Calu3 (cell line): ENCODE results near the gene PTH2. TPM values are rescaled to one million over a fixed set of nuclear protein-coding genes. Genes with fewer than 3 reads are reported as not detected.

ENCODE experiments used
- BruUV-seq: library from RNA; stranded (reverse); fragments of 400-500 nt; replicated peaks from 2 replicates; lab custom pipeline; 2021; lab: Mats Ljungman, UMichigan
- CTCF ChIA-PET: fragments of 300-600 bp; sonication (Branson Sonifier 250); formaldehyde crosslinking; loops from one replicate; lab custom pipeline; 2022; ENCODE audit warnings: antibody characterized with exemption; lab: Charles Lee
- DNase-seq: peaks from one replicate; pipeline ENCODE4 v3.0.0; 2022
- H3K27ac Mint-ChIP-seq: one replicate; pipeline ENCODE4 v1.8.0; 2022; ENCODE audit warnings: mixed read lengths; ENCODE audit not compliant: unreplicated experiment
- H3K27me3 Mint-ChIP-seq: one replicate; pipeline ENCODE4 v1.8.0; 2022; ENCODE audit warnings: mixed read lengths; ENCODE audit not compliant: unreplicated experiment
- H3K36me3 Mint-ChIP-seq: one replicate; pipeline ENCODE4 v1.8.0; 2022; ENCODE audit warnings: mild to moderate bottlenecking, moderate library complexity, mixed read lengths; ENCODE audit not compliant: insufficient read depth, unreplicated experiment
- H3K4me1 Mint-ChIP-seq: one replicate; pipeline ENCODE4 v1.8.0; 2022; ENCODE audit warnings: mild to moderate bottlenecking, low read depth, mixed read lengths; ENCODE audit not compliant: unreplicated experiment
- H3K4me3 Mint-ChIP-seq: one replicate; pipeline ENCODE4 v1.8.0; 2022; ENCODE audit warnings: mild to moderate bottlenecking, low read depth, moderate library complexity, mixed read lengths; ENCODE audit not compliant: unreplicated experiment
- H3K9me3 Mint-ChIP-seq: one replicate; pipeline ENCODE4 v1.8.0; 2022; ENCODE audit warnings: low read depth, mixed read lengths; ENCODE audit not compliant: unreplicated experiment
- intact Hi-C: fragments of 100-400 bp; cut with micrococcal nuclease; formaldehyde crosslinking; loops from one replicate; pipeline ENCODE4 v1.10.0; 2022; ENCODE audit not compliant: unreplicated experiment
- total RNA-seq: library from RNA; stranded (reverse); gene quantifications from 2 replicates; pipeline ENCODE4 v1.2.3, GENCODE V29; 2022
- TF ChIP-seq, protein P1 (sequence below): fragments of 200-600 bp; IDR thresholded peaks from one replicate; pipeline ENCODE4 v1.8.0; 2022; ENCODE audit warnings: antibody characterized with exemption; ENCODE audit not compliant: unreplicated experiment

PTH2 gene
- total RNA-seq, 1 experiment from 2014 or later = not detected

GRCh38 chr19:49435670-49436069 lies 12.4 kb upstream of the PTH2 start:
- TF ChIP-seq, protein P1, sequence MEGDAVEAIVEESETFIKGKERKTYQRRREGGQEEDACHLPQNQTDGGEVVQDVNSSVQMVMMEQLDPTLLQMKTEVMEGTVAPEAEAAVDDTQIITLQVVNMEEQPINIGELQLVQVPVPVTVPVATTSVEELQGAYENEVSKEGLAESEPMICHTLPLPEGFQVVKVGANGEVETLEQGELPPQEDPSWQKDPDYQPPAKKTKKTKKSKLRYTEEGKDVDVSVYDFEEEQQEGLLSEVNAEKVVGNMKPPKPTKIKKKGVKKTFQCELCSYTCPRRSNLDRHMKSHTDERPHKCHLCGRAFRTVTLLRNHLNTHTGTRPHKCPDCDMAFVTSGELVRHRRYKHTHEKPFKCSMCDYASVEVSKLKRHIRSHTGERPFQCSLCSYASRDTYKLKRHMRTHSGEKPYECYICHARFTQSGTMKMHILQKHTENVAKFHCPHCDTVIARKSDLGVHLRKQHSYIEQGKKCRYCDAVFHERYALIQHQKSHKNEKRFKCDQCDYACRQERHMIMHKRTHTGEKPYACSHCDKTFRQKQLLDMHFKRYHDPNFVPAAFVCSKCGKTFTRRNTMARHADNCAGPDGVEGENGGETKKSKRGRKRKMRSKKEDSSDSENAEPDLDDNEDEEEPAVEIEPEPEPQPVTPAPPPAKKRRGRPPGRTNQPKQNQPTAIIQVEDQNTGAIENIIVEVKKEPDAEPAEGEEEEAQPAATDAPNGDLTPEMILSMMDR = no peak
- H3K27ac Mint-ChIP-seq = no peak overlapping the region
- no peak for DNase-seq
- H3K4me1 Mint-ChIP-seq = peaks cover 4% of the 10 kb centered on the region
- no TSS peak for BruUV-seq
- intact Hi-C loops = no loop called here
- peaks cover 3% of the 10 kb centered on the region for H3K9me3 Mint-ChIP-seq
- H3K36me3 Mint-ChIP-seq = peaks cover 8% of the 10 kb centered on the region
- CTCF ChIA-PET = interaction anchor here (1.1 kb wide), 1 partner anchor 12 kb away, joined by 3 read pairs; no protein-coding TSS in a partner anchor
- H3K4me3 Mint-ChIP-seq = no peak overlapping the region
- H3K27me3 Mint-ChIP-seq = peaks cover 96% of the 10 kb centered on the region

GRCh38 chr19:49434907-49435583 lies 11.8 kb upstream of the PTH2 start:
- no peak overlapping the region for H3K4me3 Mint-ChIP-seq
- TF ChIP-seq, protein P1 = no peak
- H3K27ac Mint-ChIP-seq = no peak overlapping the region
- intact Hi-C loops = no loop called here
- no TSS peak for BruUV-seq
- no peaks in the 10 kb centered on the region for H3K4me1 Mint-ChIP-seq
- H3K9me3 Mint-ChIP-seq = peaks cover 3% of the 10 kb centered on the region
- H3K27me3 Mint-ChIP-seq = peaks cover 96% of the 10 kb centered on the region
- CTCF ChIA-PET = interaction anchor here (1.1 kb wide), 1 partner anchor 11 kb away, joined by 3 read pairs; no protein-coding TSS in a partner anchor
- DNase-seq = no peak
- H3K36me3 Mint-ChIP-seq = peaks cover 6% of the 10 kb centered on the region

- no peak overlapping the region for H3K27ac Mint-ChIP-seq
- TF ChIP-seq, protein P1 = no peak
- DNase-seq = no peak
- H3K36me3 Mint-ChIP-seq = peaks cover 6% of the 10 kb centered on the region
- BruUV-seq = no TSS peak
- H3K27me3 Mint-ChIP-seq = peaks cover 96% of the 10 kb centered on the region
- H3K4me3 Mint-ChIP-seq = no peak overlapping the region
- H3K4me1 Mint-ChIP-seq = no peaks in the 10 kb centered on the region
- CTCF ChIA-PET = no interaction called here
- H3K9me3 Mint-ChIP-seq = peaks cover 3% of the 10 kb centered on the region
- intact Hi-C loops = no loop called here
Observed at GRCh38 chr19:49433240-49433901, 10.1 kb upstream of the PTH2 start.

- peaks cover 3% of the 10 kb centered on the region for H3K9me3 Mint-ChIP-seq
- intact Hi-C loops = no loop called here
- CTCF ChIA-PET = no interaction called here
- no peak overlapping the region for H3K27ac Mint-ChIP-seq
- H3K4me1 Mint-ChIP-seq = no peaks in the 10 kb centered on the region
- TF ChIP-seq, protein P1 = no peak
- no peak for DNase-seq
- H3K36me3 Mint-ChIP-seq = peaks cover 6% of the 10 kb centered on the region
- BruUV-seq = no TSS peak
- H3K27me3 Mint-ChIP-seq = peaks cover 96% of the 10 kb centered on the region
- H3K4me3 Mint-ChIP-seq = no peak overlapping the region
Observed at GRCh38 chr19:49432141-49433073, 9.2 kb upstream of the PTH2 start.
